Transverse colon (tissue), 4 donors: Measurements from ENCODE around the gene ICA1.

Source experiments
- EP300 ChIP-seq: sonication (generic); formaldehyde crosslinking; IDR thresholded peaks from one replicate; pipeline ENCODE4 v1.6.1; 2017; ENCODE audit warnings: antibody characterized with exemption, low read depth
- POLR2A ChIP-seq: fragments of 450-650 bp; IDR thresholded peaks from one replicate; pipeline ENCODE4 v1.6.1; 2016; ENCODE audit warnings: antibody characterized with exemption, mild to moderate bottlenecking, moderate library complexity
- POLR2AphosphoS5 ChIP-seq, 3 donors: sonication (generic); formaldehyde crosslinking; IDR thresholded peaks; one replicate each; pipeline ENCODE4 v1.6.1; 2016; ENCODE audit warnings: antibody characterized with exemption in 3 of 3
- TF ChIP-seq, protein P1 (sequence below), 5 experiments: fragments of 200-600 bp in 3 of 5; fragments of 450-650 bp in 2 of 5; sonication (generic) in 3 of 5; IDR thresholded peaks; 1 replicate in 2 of 5; 2 replicates in 3 of 5; pipeline ENCODE4 v1.5.1; 2016 to 2017; ENCODE audit warnings: antibody characterized with exemption in 5 of 5, inconsistent platforms in 3 of 5, mild to moderate bottlenecking in 2 of 5, moderate library complexity in 1 of 5

DNA sequence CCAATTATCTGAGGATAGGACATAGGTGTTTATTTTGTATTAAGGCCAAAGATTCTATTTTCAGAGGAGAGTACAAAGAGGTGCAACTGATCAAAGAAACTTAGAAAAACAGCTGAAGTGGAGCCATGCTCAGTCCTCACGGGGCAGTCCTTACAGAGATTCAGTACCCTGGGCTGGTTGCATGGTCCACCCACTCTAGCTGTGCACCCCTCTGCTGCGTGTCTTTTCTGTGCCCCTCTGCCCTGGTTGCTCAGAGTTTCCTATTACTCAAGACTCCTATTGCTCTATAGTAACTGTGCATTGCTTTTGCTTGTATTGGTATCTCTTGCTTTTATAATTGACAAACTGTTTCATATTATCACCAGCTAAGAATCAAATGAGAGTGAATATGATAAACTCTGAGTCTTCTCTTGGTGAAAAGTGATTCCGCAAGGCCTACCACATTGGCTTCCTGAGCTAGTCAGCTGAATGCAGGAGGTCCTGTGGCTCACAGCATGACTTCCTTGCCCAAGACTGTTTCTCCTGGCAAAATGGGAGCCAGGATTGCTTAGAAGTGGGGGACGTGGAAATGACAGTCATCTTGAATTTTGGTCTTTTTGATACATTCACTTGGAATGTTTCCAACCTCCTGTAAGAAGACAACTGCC, 156.4 kb downstream of the ICA1 start:
- TF ChIP-seq, protein P1, sequence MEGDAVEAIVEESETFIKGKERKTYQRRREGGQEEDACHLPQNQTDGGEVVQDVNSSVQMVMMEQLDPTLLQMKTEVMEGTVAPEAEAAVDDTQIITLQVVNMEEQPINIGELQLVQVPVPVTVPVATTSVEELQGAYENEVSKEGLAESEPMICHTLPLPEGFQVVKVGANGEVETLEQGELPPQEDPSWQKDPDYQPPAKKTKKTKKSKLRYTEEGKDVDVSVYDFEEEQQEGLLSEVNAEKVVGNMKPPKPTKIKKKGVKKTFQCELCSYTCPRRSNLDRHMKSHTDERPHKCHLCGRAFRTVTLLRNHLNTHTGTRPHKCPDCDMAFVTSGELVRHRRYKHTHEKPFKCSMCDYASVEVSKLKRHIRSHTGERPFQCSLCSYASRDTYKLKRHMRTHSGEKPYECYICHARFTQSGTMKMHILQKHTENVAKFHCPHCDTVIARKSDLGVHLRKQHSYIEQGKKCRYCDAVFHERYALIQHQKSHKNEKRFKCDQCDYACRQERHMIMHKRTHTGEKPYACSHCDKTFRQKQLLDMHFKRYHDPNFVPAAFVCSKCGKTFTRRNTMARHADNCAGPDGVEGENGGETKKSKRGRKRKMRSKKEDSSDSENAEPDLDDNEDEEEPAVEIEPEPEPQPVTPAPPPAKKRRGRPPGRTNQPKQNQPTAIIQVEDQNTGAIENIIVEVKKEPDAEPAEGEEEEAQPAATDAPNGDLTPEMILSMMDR (IDR thresholded peaks at IDR 0.05) = no peak
- TF ChIP-seq POLR2A = no peak
- TF ChIP-seq EP300 = no peak
- TF ChIP-seq POLR2AphosphoS5 (IDR thresholded peaks at IDR 0.05) = no peak
